ENCODE results near the gene PRKAB1.
A peak's percentile ranks its signal among the peaks of the same experiment; 100 is the strongest.

Gene PRKAB1

GRCh38 chr12:119681728-119682638, 14.1 kb downstream of the PRKAB1 start:
- no peak for DNase-seq (ENCODE audit: low spot score in 2 of 2)
- no peaks in the 10 kb centered on the region for H3K9me3 Mint-ChIP-seq
- H3K27ac Mint-ChIP-seq (ENCODE audit: low read depth) = peak overlapping the region; percentile 68
- H3K4me1 Mint-ChIP-seq = no peaks in the 10 kb centered on the region
- no peak for ATAC-seq (replicated peaks; ENCODE audit: extremely low read depth, poor library complexity, severe bottlenecking)
- H3K36me3 Mint-ChIP-seq (ENCODE audit: insufficient read depth) = peaks cover 24% of the 10 kb centered on the region
- no peak overlapping the region for H3K4me3 Mint-ChIP-seq
- H3K27me3 Mint-ChIP-seq = no peaks in the 10 kb centered on the region

- Mint-ChIP-seq H3K27me3 (no peaks in the 10 kb centered on the region), H3K4me3 (no peak overlapping the region), H3K9me3 (no peaks in the 10 kb centered on the region), H3K4me1 (no peaks in the 10 kb centered on the region), H3K36me3 (ENCODE audit: insufficient read depth) (peaks cover 18% of the 10 kb centered on the region), H3K27ac (ENCODE audit: low read depth) (peak overlapping the region; percentile 68)
- DNase-seq (ENCODE audit: low spot score in 2 of 2) (no peak), ATAC-seq (replicated peaks; ENCODE audit: extremely low read depth, poor library complexity, severe bottlenecking) (no peak)
Observed at GRCh38 chr12:119682639-119683252, 14.8 kb downstream of the PRKAB1 start.

- Mint-ChIP-seq H3K36me3 (ENCODE audit: insufficient read depth) (peaks cover 12% of the 10 kb centered on the region), H3K4me3 (no peak overlapping the region), H3K27ac (ENCODE audit: low read depth) (peak overlapping the region; percentile 68), H3K4me1 (no peaks in the 10 kb centered on the region), H3K27me3 (no peaks in the 10 kb centered on the region), H3K9me3 (no peaks in the 10 kb centered on the region)
- no peak for ATAC-seq (replicated peaks; ENCODE audit: extremely low read depth, poor library complexity, severe bottlenecking)
- DNase-seq (ENCODE audit: low spot score in 2 of 2) = no peak
Observed at GRCh38 chr12:119683413-119683812, 15.5 kb downstream of the PRKAB1 start.

- Mint-ChIP-seq H3K36me3 (ENCODE audit: insufficient read depth) (peaks cover 9% of the 10 kb centered on the region), H3K4me3 (no peak overlapping the region)
Observed at GRCh38 chr12:119683816-119684215, 15.9 kb downstream of the PRKAB1 start.

GRCh38 chr12:119684711-119685369, 16.9 kb downstream of the PRKAB1 start:
- H3K27ac Mint-ChIP-seq (ENCODE audit: low read depth) = no peak overlapping the region
- no peaks in the 10 kb centered on the region for H3K9me3 Mint-ChIP-seq
- H3K27me3 Mint-ChIP-seq = no peaks in the 10 kb centered on the region
- peaks cover 3% of the 10 kb centered on the region for H3K36me3 Mint-ChIP-seq (ENCODE audit: insufficient read depth)
- no peak for ATAC-seq (replicated peaks; ENCODE audit: extremely low read depth, poor library complexity, severe bottlenecking)
- DNase-seq (ENCODE audit: low spot score in 2 of 2) = no peak
- H3K4me1 Mint-ChIP-seq = no peaks in the 10 kb centered on the region
- no peak overlapping the region for H3K4me3 Mint-ChIP-seq

More at GRCh38 chr12:119683816-119684215, 15.9 kb downstream of the PRKAB1 start:
- no peak for ATAC-seq (replicated peaks; ENCODE audit: extremely low read depth, poor library complexity, severe bottlenecking)
- DNase-seq (ENCODE audit: low spot score in 2 of 2) = no peak
- Mint-ChIP-seq H3K9me3 (no peaks in the 10 kb centered on the region), H3K27me3 (no peaks in the 10 kb centered on the region), H3K27ac (ENCODE audit: low read depth) (no peak overlapping the region), H3K4me1 (no peaks in the 10 kb centered on the region)

- Mint-ChIP-seq H3K36me3 (ENCODE audit: insufficient read depth) (peaks cover 3% of the 10 kb centered on the region), H3K4me1 (no peaks in the 10 kb centered on the region), H3K27ac (ENCODE audit: low read depth) (no peak overlapping the region), H3K9me3 (no peaks in the 10 kb centered on the region), H3K27me3 (no peaks in the 10 kb centered on the region), H3K4me3 (no peak overlapping the region)
- ATAC-seq (replicated peaks; ENCODE audit: extremely low read depth, poor library complexity, severe bottlenecking) = no peak
- no peak for DNase-seq (ENCODE audit: low spot score in 2 of 2)
Observed at GRCh38 chr12:119685375-119685774, 17.4 kb downstream of the PRKAB1 start.

GRCh38 chr12:119686355-119686754, 18.4 kb downstream of the PRKAB1 start:
- no peaks in the 10 kb centered on the region for H3K9me3 Mint-ChIP-seq
- H3K27ac Mint-ChIP-seq (ENCODE audit: low read depth) = no peak overlapping the region
- no peak for ATAC-seq (replicated peaks; ENCODE audit: extremely low read depth, poor library complexity, severe bottlenecking)
- no peaks in the 10 kb centered on the region for H3K27me3 Mint-ChIP-seq
- no peak overlapping the region for H3K4me3 Mint-ChIP-seq
- H3K4me1 Mint-ChIP-seq = no peaks in the 10 kb centered on the region
- H3K36me3 Mint-ChIP-seq (ENCODE audit: insufficient read depth) = no peaks in the 10 kb centered on the region
- DNase-seq (ENCODE audit: low spot score in 2 of 2) = no peak

GRCh38 chr12:119686776-119687175, 18.8 kb downstream of the PRKAB1 start:
- no peak for DNase-seq (ENCODE audit: low spot score in 2 of 2)
- H3K4me3 Mint-ChIP-seq = no peak overlapping the region
- no peaks in the 10 kb centered on the region for H3K9me3 Mint-ChIP-seq
- H3K4me1 Mint-ChIP-seq = no peaks in the 10 kb centered on the region
- no peaks in the 10 kb centered on the region for H3K36me3 Mint-ChIP-seq (ENCODE audit: insufficient read depth)
- ATAC-seq (replicated peaks; ENCODE audit: extremely low read depth, poor library complexity, severe bottlenecking) = no peak
- H3K27ac Mint-ChIP-seq (ENCODE audit: low read depth) = no peak overlapping the region
- H3K27me3 Mint-ChIP-seq = no peaks in the 10 kb centered on the region

GRCh38 chr12:119687406-119687805, 19.5 kb downstream of the PRKAB1 start:
- Mint-ChIP-seq H3K27me3 (no peaks in the 10 kb centered on the region), H3K9me3 (no peaks in the 10 kb centered on the region), H3K36me3 (ENCODE audit: insufficient read depth) (no peaks in the 10 kb centered on the region)

GRCh38 chr12:119687879-119688278, 19.9 kb downstream of the PRKAB1 start:
- Mint-ChIP-seq H3K36me3 (ENCODE audit: insufficient read depth) (no peaks in the 10 kb centered on the region), H3K27me3 (no peaks in the 10 kb centered on the region), H3K4me1 (no peaks in the 10 kb centered on the region), H3K27ac (ENCODE audit: low read depth) (no peak overlapping the region), H3K9me3 (no peaks in the 10 kb centered on the region), H3K4me3 (no peak overlapping the region)
- ATAC-seq (replicated peaks; ENCODE audit: extremely low read depth, poor library complexity, severe bottlenecking) (no peak), DNase-seq (ENCODE audit: low spot score in 2 of 2) (no peak)

More at GRCh38 chr12:119687406-119687805, 19.5 kb downstream of the PRKAB1 start:
- DNase-seq (ENCODE audit: low spot score in 2 of 2) = no peak
- no peak for ATAC-seq (replicated peaks; ENCODE audit: extremely low read depth, poor library complexity, severe bottlenecking)
- no peak overlapping the region for H3K4me3 Mint-ChIP-seq
- no peak overlapping the region for H3K27ac Mint-ChIP-seq (ENCODE audit: low read depth)
- no peaks in the 10 kb centered on the region for H3K4me1 Mint-ChIP-seq

- H3K27me3 Mint-ChIP-seq = no peaks in the 10 kb centered on the region
- no peaks in the 10 kb centered on the region for H3K4me1 Mint-ChIP-seq
- no peak overlapping the region for H3K4me3 Mint-ChIP-seq
- H3K27ac Mint-ChIP-seq (ENCODE audit: low read depth) = peak overlapping the region; percentile 16
- H3K9me3 Mint-ChIP-seq = no peaks in the 10 kb centered on the region
- no peak for DNase-seq (ENCODE audit: low spot score in 2 of 2)
- no peaks in the 10 kb centered on the region for H3K36me3 Mint-ChIP-seq (ENCODE audit: insufficient read depth)
- no peak for ATAC-seq (replicated peaks; ENCODE audit: extremely low read depth, poor library complexity, severe bottlenecking)
Observed at GRCh38 chr12:119689935-119690500, 22.1 kb downstream of the PRKAB1 start.

- Mint-ChIP-seq H3K36me3 (ENCODE audit: insufficient read depth) (no peaks in the 10 kb centered on the region), H3K27ac (ENCODE audit: low read depth) (no peak overlapping the region), H3K4me1 (no peaks in the 10 kb centered on the region), H3K4me3 (no peak overlapping the region), H3K27me3 (no peaks in the 10 kb centered on the region), H3K9me3 (no peaks in the 10 kb centered on the region)
- DNase-seq (ENCODE audit: low spot score in 2 of 2) (no peak), ATAC-seq (replicated peaks; ENCODE audit: extremely low read depth, poor library complexity, severe bottlenecking) (no peak)
Observed at GRCh38 chr12:119691202-119691810, 23.4 kb downstream of the PRKAB1 start.
